OCI-LY1 (cell line): ENCODE data around the gene RDH14.

Source experiments
- EZH2 ChIP-seq: fragments of 200-600 bp; sonication (generic), shearing (Covaris generic); IDR thresholded peaks from 2 replicates; pipeline ENCODE4 v1.8.0; 2017; ENCODE audit warnings: borderline replicate concordance, mixed run types, mild to moderate bottlenecking, antibody characterized with exemption, low read length, moderate library complexity, mixed read lengths
- TF ChIP-seq, protein P1 (sequence below): fragments of 200-600 bp; sonication (generic), shearing (Covaris generic); IDR thresholded peaks from 2 replicates; pipeline ENCODE4 v1.5.1; 2017; ENCODE audit warnings: mild to moderate bottlenecking, antibody characterized with exemption, low read length, moderate library complexity, mixed read lengths

DNA sequence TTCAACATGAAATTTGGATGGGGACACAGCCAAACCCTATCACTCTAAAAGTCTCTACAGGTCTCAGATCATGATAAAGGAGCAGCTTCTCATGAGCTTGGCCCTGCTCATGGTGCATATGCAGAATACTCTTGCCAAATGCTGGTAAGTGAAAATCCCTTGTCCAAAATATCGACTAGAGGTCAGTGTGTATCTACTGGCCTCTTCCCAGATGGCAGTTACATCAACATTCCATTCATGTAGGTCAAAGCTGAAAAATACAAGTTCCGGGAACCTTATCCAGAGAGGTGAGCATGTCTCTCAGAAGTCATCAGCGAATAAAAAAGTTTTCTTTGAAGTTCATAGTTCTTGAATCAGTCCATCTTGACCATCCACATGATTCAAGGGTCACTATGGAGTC is 36.5 kb upstream of the RDH14 start:
- TF ChIP-seq, protein P1, sequence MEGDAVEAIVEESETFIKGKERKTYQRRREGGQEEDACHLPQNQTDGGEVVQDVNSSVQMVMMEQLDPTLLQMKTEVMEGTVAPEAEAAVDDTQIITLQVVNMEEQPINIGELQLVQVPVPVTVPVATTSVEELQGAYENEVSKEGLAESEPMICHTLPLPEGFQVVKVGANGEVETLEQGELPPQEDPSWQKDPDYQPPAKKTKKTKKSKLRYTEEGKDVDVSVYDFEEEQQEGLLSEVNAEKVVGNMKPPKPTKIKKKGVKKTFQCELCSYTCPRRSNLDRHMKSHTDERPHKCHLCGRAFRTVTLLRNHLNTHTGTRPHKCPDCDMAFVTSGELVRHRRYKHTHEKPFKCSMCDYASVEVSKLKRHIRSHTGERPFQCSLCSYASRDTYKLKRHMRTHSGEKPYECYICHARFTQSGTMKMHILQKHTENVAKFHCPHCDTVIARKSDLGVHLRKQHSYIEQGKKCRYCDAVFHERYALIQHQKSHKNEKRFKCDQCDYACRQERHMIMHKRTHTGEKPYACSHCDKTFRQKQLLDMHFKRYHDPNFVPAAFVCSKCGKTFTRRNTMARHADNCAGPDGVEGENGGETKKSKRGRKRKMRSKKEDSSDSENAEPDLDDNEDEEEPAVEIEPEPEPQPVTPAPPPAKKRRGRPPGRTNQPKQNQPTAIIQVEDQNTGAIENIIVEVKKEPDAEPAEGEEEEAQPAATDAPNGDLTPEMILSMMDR = no peak
- no peak for TF ChIP-seq EZH2
